SK-N-SH treated with all-trans-retinoic acid at 6 μM for 48 hours (cell line): ENCODE data around the gene NUMA1.

Source experiments
- ATAC-seq: fragments of 200-7000 bp; cut with Tn5 transposase; 3 replicates; pipeline ENCODE4 v1.9.1; 2020; ENCODE audit warnings: mild to moderate bottlenecking, moderate library complexity
- ARNTL ChIP-seq: fragments of 450-650 bp; formaldehyde crosslinking; IDR thresholded peaks from 2 replicates; pipeline ENCODE4 v1.5.0; 2020; ENCODE audit warnings: low read depth, mild to moderate bottlenecking, moderate library complexity, borderline replicate concordance
- BACH2 ChIP-seq: fragments of 250-450 bp; sonication (Bioruptor Pico); IDR thresholded peaks from 2 replicates; pipeline ENCODE4 v1.9.0; 2021; ENCODE audit warnings: mild to moderate bottlenecking, borderline replicate concordance
- CSDC2 ChIP-seq: fragments of 250-450 bp; sonication (Bioruptor Pico); IDR thresholded peaks from 2 replicates; pipeline ENCODE4 v1.5.0; 2020; ENCODE audit warnings: mild to moderate bottlenecking, moderate library complexity
- ESRRG ChIP-seq: fragments of 250-450 bp; sonication (Bioruptor Pico); IDR thresholded peaks from 2 replicates; pipeline ENCODE4 v1.6.1; 2021; ENCODE audit warnings: mild to moderate bottlenecking
- GLIS3 ChIP-seq: fragments of 250-450 bp; sonication (Bioruptor Pico); IDR thresholded peaks from 2 replicates; pipeline ENCODE4 v1.5.0; 2020; ENCODE audit warnings: mild to moderate bottlenecking, moderate library complexity
- ISL1 ChIP-seq: fragments of 250-450 bp; sonication (Bioruptor Pico); IDR thresholded peaks from 2 replicates; pipeline ENCODE4 v2.1.2; 2022; ENCODE audit warnings: mild to moderate bottlenecking, moderate library complexity
- OSR1 ChIP-seq: fragments of 250-450 bp; sonication (Bioruptor Pico); IDR thresholded peaks from 2 replicates; pipeline ENCODE4 v1.8.0; 2022; ENCODE audit warnings: moderate library complexity, mild to moderate bottlenecking, inconsistent platforms
- PATZ1 ChIP-seq: fragments of 250-450 bp; sonication (Bioruptor Pico); IDR thresholded peaks from 2 replicates; pipeline ENCODE4 v1.8.0; 2020; ENCODE audit warnings: mild to moderate bottlenecking, moderate library complexity, borderline replicate concordance
- POU6F1 ChIP-seq: fragments of 250-450 bp; sonication (Bioruptor Pico); IDR thresholded peaks from 2 replicates; pipeline ENCODE4 v1.8.0; 2021; ENCODE audit warnings: low read depth, mild to moderate bottlenecking, moderate library complexity, borderline replicate concordance
- PPARA ChIP-seq: fragments of 250-450 bp; sonication (Bioruptor Pico); IDR thresholded peaks from 2 replicates; pipeline ENCODE4 v1.5.0; 2020; ENCODE audit warnings: mild to moderate bottlenecking, borderline replicate concordance
- RARB ChIP-seq: fragments of 250-450 bp; sonication (Bioruptor Pico); IDR thresholded peaks from 2 replicates; pipeline ENCODE4 v1.8.0; 2021; ENCODE audit warnings: mild to moderate bottlenecking, moderate library complexity
- SNAI2 ChIP-seq: fragments of 250-450 bp; sonication (Bioruptor Pico); IDR thresholded peaks from 2 replicates; pipeline ENCODE4 v1.5.0; 2020; ENCODE audit warnings: mild to moderate bottlenecking, moderate library complexity
- TCF4 ChIP-seq: fragments of 250-450 bp; sonication (Bioruptor Pico); IDR thresholded peaks from 2 replicates; pipeline ENCODE4 v1.8.0; 2021; ENCODE audit warnings: mild to moderate bottlenecking, moderate library complexity, borderline replicate concordance
- TSHZ2 ChIP-seq: fragments of 250-450 bp; sonication (Bioruptor Pico); IDR thresholded peaks from 2 replicates; pipeline ENCODE4 v1.5.0; 2020; ENCODE audit warnings: mild to moderate bottlenecking, moderate library complexity
- ZC3H10 ChIP-seq: fragments of 250-450 bp; sonication (Bioruptor Pico); IDR thresholded peaks from 2 replicates; pipeline ENCODE4 v1.5.1; 2021; ENCODE audit warnings: mild to moderate bottlenecking, moderate library complexity
- ZFP3 ChIP-seq: fragments of 250-450 bp; sonication (Bioruptor Pico); IDR thresholded peaks from 2 replicates; pipeline ENCODE4 v1.5.0; 2020; ENCODE audit warnings: mild to moderate bottlenecking, moderate library complexity
- ZFP30 ChIP-seq: fragments of 450-650 bp; formaldehyde crosslinking; IDR thresholded peaks from 2 replicates; pipeline ENCODE4 v1.5.0; 2022; ENCODE audit warnings: mild to moderate bottlenecking, moderate library complexity
- ZNF565 ChIP-seq: fragments of 450-650 bp; formaldehyde crosslinking; conservative IDR thresholded peaks from 2 replicates; pipeline ENCODE4 v1.5.0; 2020; ENCODE audit warnings: low read depth, mild to moderate bottlenecking, moderate library complexity
- ZNF70 ChIP-seq: fragments of 450-650 bp; formaldehyde crosslinking; IDR thresholded peaks from 2 replicates; pipeline ENCODE4 v1.5.0; 2020; ENCODE audit warnings: mild to moderate bottlenecking, moderate library complexity
- ZNF8 ChIP-seq: fragments of 450-650 bp; formaldehyde crosslinking; IDR thresholded peaks from 2 replicates; pipeline ENCODE4 v1.5.0; 2020; ENCODE audit warnings: mild to moderate bottlenecking, moderate library complexity
- TF ChIP-seq, protein P1 (sequence below): fragments of 250-450 bp; sonication (Bioruptor Pico); IDR thresholded peaks from 2 replicates; pipeline ENCODE4 v1.5.1; 2021; ENCODE audit warnings: mild to moderate bottlenecking, moderate library complexity
- TF ChIP-seq, protein P2 (sequence below): fragments of 250-450 bp; sonication (Bioruptor Pico); IDR thresholded peaks from 2 replicates; pipeline ENCODE4 v1.5.1; 2020; ENCODE audit warnings: low read depth, mild to moderate bottlenecking, moderate library complexity

The NUMA1 gene

DNA sequence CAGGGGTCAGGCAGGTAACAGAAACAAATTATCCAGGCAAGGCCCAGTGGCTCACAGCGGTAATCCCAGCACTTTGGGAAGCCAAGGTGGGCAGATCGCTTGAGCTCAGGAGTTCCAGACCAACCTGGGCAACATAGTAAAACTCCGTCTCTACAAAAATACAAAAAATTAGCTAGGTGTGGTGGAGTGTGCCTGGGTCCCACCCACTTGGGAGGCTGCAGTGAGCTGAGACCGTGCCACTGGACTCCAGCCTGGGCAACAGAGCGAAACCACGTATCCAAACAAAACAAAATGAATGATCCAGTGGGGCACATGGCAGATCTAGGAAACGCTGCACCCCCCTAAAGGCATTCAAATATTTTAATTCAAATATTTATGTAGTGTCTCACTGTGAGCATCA, 9.9 kb downstream of the NUMA1 start (continued):
- TF ChIP-seq PATZ1 (CRISPR knock-in tag) (no peak), TSHZ2 (CRISPR knock-in tag) (no peak), PPARA (no peak), ZNF565 (CRISPR knock-in tag) (no peak)

- TF ChIP-seq SNAI2 (CRISPR knock-in tag) (0 out of 2 replicates have a peak, but pooled peaks have one; percentile 64), ZFP3 (peak; percentile 75), TCF4 (CRISPR knock-in tag) (no peak), ISL1 (no peak)
- peak; percentile 94 for ATAC-seq
Measured at GRCh38 chr11:72069787-72070251, 10.5 kb downstream of the NUMA1 start.

GRCh38 chr11:72069200-72069599, 11.1 kb downstream of the NUMA1 start:
- TF ChIP-seq POU6F1 (no peak), ISL1 (no peak), OSR1 (no peak)
- ATAC-seq, result no peak

- ATAC-seq, result no peak
- TF ChIP-seq ISL1 (no peak), GLIS3 (CRISPR knock-in tag) (no peak), ZNF8 (no peak), RARB (no peak), PPARA (no peak), ZC3H10 (CRISPR knock-in tag) (no peak), POU6F1 (no peak), TSHZ2 (CRISPR knock-in tag) (no peak), BACH2 (CRISPR knock-in tag) (no peak), ZNF70 (CRISPR knock-in tag) (no peak), ZFP3 (no peak), SNAI2 (CRISPR knock-in tag) (no peak), OSR1 (no peak), ESRRG (CRISPR knock-in tag) (no peak), TCF4 (CRISPR knock-in tag) (no peak), ARNTL (CRISPR knock-in tag) (no peak), CSDC2 (CRISPR knock-in tag) (no peak), ZFP30 (CRISPR knock-in tag) (no peak)
- TF ChIP-seq, protein P1, sequence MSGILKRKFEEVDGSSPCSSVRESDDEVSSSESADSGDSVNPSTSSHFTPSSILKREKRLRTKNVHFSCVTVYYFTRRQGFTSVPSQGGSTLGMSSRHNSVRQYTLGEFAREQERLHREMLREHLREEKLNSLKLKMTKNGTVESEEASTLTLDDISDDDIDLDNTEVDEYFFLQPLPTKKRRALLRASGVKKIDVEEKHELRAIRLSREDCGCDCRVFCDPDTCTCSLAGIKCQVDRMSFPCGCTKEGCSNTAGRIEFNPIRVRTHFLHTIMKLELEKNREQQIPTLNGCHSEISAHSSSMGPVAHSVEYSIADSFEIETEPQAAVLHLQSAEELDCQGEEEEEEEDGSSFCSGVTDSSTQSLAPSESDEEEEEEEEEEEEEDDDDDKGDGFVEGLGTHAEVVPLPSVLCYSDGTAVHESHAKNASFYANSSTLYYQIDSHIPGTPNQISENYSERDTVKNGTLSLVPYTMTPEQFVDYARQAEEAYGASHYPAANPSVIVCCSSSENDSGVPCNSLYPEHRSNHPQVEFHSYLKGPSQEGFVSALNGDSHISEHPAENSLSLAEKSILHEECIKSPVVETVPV (CRISPR knock-in tag), result no peak
- TF ChIP-seq, protein P2, sequence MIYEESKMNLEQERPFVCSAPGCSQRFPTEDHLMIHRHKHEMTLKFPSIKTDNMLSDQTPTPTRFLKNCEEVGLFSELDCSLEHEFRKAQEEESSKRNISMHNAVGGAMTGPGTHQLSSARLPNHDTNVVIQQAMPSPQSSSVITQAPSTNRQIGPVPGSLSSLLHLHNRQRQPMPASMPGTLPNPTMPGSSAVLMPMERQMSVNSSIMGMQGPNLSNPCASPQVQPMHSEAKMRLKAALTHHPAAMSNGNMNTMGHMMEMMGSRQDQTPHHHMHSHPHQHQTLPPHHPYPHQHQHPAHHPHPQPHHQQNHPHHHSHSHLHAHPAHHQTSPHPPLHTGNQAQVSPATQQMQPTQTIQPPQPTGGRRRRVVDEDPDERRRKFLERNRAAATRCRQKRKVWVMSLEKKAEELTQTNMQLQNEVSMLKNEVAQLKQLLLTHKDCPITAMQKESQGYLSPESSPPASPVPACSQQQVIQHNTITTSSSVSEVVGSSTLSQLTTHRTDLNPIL (CRISPR knock-in tag), result no peak
Measured at GRCh38 chr11:72067676-72068075, 12.7 kb downstream of the NUMA1 start.
